ENCODE results near the gene IARS2.
"Not testable (repeated sequence)": the region's sequence is repeated elsewhere in the genome, so short reads cannot be mapped to it uniquely, and the experiment has no call there.

Gene IARS2

DNA sequence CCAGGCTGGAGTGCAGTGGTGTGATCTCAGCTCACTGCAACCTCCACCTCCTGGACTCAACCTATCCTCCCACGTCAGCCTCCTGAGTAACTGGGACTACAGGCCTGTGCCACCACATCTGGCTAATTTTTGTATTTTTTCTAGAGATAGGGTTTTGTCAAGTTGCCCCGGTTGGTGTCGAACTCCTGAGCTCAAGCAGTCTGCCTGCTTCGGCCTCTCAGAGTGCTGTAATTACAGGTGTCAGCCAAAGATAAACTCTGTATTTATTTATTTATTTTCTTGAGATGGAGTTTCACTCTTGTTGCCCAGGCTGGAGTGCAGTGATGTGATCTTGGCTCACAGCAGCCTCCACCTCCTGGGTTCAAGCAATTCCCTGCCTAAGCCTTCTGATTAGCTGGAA lies 18.7 kb downstream of the IARS2 start:
- in situ Hi-C loops (cut with HindIII; ENCODE audit: low sequenced_read_pairs), result not testable (repeated sequence)

DNA sequence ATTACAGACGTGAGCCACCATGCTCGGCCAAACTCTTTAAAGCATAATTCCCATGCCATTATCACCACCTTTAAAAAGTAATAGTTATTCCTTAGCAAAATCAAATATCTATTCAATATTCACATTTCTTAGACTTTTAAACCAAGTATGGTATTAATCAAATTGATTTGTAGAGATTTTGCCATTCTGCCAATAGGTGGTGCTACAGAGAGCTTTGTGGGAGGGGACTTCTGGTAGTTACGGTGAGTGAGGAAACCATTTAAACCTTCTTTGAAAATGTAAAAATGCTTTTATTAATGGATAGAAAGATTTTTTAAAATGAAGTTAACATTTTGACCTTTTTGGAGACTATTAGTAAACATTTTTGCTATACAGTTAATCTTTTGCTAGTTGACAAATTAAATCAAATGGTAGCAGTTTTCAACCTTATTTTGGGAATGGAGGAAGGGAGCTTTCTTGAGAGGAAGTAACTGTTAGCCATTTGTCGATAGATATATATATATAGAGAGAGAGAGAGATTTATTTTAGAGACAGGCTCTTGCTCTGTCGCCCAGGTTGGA lies 19.3 kb downstream of the IARS2 start:
- in situ Hi-C loops (cut with HindIII; ENCODE audit: low sequenced_read_pairs), result no loop called here

DNA sequence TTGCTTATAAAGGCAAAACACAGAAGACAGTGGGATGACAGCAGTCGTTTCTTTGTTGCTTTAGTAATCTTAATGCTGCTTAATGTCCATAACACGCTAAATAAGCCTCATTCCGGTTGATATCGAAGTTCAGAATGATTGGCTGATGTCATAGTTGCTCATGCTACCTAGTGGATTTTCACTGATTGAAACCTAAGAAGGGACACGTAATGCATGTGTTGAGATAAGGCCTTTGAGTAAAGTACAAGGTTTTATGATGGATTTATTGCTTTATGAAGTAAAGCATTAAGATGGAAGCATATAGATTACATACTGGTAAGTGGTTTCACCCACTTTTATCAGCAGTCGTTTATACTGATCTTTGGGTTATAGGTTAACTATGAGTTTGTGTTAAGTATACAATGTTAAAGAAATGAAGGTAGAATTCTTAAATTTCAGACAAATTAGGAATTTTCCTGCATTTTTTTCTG lies 25.1 kb downstream of the IARS2 start:
- in situ Hi-C loops (cut with HindIII; ENCODE audit: low sequenced_read_pairs), result no loop called here

DNA sequence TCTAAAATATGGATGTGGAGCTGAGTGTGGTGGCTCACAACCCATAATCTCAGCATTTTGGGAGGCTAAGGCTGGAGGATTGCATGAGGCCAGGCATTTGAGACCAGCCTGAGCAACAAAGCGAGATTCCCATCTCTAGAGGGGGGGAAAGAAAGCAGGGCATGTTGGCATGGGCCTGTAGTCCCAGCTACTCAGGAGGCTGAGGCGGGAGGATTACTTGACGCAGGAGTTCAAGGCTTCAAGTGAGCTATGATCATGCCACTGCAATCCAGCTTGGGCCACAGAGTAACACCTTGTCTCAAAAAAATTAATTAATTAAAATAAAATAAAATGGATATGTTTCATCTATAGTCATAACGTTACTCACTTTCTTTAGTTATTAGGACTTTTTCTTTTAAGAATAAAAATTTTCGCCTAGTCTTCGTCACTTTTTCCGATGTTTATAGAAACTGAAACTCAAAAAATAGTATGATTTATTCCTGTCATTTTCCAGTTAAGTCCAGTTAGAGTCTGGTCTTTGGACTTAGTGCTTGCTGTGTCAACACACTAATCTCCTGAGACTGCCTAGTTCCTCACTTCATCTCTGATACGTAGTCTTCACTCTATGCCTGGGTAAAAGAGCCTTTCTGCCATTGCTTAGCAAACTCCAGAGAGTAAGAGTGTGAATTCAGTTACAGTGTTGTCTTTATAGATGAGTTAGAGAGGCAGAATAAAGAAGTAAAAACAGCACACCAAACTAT lies 28.0 kb downstream of the IARS2 start:
- in situ Hi-C loops (cut with HindIII; ENCODE audit: low sequenced_read_pairs), result no loop called here

DNA sequence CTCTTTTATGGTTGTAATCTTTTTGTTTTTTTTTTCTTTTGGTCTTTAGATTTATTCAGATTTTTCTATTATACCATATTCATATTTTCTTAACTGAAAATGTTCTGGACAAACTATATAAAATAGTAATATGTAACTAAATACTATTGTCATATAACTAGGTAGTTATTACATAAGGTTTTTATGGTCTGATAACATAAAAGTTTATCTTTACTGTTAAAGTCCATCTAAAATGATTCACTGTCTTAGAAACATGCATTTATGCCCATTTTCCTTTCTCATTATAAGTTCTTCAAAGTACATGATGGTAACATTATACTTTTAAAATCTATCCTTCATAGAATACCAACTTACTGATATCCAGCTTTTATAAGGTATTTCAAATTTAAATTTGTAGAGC lies 29.1 kb downstream of the IARS2 start:
- in situ Hi-C loops (cut with HindIII; ENCODE audit: low sequenced_read_pairs), result no loop called here

DNA sequence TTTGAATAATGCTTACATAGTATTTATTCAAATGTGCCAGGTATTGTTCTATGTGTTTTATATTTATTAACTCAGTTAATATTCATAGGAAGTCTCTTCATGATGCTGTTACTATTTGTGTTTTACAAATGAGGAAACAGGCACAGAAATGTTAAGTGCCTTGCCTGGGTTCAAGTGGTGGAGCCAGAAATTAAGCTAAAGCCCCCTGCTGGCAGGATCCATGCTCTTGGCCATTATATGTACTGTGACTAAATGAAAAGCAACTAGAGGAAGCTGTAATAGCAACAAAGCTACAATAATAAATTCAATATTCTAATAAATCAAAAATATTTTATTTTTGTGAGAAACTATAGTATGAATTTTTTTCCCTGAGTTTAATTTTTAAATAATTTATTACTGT lies 30.0 kb downstream of the IARS2 start:
- in situ Hi-C loops (cut with HindIII; ENCODE audit: low sequenced_read_pairs), result no loop called here

DNA sequence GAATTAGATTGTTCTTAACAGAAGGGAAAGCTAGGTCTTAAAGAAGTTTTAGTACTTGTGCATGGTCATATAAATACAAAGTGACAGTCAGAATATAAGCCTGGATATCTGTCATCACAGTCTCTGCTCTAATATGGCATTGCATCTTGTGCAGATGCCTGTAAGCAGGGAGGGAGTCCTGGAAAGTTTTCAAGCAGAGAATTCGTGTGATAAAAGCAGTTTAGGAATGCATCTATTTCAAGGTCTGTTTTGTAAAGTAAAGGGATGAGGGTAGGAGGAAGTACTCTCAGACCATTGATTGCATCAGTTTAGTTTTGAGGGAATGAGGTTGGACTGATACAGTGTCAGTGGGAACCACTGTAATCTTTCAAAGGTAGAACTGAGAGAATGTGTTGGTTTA lies 30.6 kb downstream of the IARS2 start:
- in situ Hi-C loops (cut with HindIII; ENCODE audit: low sequenced_read_pairs), result no loop called here

DNA sequence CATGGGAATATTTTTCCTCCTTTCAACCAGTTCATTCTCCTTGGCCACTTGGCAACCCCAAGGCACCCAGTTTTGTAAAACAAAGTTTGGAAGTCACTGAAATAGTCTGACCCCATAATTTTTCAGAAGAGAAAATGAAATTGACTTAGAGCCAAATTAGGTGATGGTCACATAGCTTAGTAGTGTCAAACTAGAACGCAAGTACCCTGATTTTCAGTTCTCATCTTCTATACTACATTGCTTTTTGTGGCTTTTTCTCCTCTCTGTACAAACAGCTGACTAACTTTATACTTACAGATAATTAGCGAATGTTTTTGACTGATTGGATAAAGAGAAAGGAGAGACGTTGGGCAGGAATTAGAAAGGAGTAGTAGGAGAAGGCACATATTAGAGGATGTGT lies 33.1 kb downstream of the IARS2 start:
- in situ Hi-C loops (cut with HindIII; ENCODE audit: low sequenced_read_pairs), result no loop called here

DNA sequence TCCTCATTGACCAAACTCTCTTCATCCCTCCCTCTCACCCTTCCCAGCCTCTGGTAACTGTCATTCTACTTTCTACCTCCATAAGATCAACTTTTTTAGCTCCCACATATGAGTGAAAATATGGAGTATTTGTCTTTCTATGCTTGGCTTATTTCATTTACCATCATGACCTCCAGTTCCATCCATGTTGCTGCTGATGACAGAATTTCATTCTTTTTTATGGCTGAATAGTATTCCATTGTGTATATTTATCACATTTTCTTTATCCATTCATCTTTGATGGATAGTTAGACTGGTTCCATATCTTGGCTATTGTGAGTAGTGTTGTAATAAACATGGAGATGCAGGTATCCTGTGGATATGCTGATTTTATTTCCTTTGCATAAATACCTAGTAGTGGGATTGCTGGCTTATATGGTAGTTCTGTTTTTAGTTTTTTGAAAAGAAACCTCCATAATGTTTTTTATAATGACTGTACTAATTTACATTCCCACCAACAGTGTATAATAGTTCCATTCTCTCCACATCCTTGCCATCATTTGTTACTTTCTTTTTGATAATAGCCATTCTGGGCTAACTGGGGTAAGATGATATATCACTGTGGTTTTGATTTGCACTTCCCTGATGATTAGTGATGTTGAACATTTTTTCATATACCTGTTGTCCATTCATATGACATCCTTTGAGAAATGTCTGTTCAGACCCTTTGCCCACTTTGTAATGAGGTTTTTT lies 35.7 kb downstream of the IARS2 start:
- in situ Hi-C loops (cut with HindIII; ENCODE audit: low sequenced_read_pairs), result no loop called here

DNA sequence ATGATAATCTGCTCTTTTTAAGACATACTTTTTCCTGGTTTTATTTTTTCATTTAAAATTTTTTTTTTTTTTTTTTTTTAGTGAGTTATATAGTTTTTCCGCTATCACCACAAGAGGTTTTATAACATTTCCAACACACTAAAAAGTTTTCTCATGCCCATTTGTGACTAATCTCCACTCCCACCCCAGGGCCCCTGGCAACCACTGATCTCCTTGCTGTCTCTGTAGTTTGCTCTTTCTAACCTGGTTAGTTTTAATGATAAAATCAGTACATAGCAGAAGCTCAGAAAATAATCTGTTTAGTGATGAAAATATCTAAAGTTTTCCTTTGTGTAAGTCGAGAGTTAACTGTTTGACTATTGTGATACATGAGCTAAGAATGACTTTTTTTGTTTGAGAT lies 41.8 kb downstream of the IARS2 start:
- in situ Hi-C loops (cut with HindIII; ENCODE audit: low sequenced_read_pairs), result no loop called here

DNA sequence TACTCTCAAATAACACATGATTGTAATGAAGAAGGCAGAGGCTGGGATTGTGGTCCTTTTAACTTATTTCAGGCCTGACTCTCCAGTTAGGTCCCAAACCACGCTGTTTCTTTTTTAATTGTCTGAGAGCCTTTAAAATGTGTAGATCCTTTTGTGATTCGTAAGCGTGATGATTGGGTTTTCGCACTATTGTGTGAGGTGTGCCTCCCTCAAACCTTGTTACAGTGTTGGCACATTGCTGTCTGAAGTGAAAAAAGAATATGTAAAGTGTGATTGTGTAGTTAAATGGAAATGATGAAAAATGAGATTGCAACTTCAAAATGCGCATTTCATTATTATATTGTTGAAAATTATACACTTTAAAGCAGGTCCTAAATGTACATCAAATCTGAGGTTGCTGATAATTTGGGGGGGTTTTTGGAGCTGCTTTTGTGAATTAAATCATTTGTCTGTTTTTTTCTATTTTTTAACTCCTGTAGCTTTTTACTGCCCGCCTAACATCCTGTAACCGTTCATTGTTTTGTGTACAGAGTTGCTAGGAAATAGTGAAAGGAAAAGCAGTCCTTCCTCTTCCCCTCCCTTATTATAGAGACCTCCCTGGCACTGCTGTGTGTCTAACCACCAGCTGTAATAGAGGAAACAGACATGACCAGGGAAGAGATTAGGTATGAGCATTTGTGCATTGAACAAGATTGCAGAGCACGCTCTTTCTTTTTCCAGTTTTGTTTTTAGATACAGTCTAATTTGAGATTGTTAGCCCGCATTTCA lies 43.3 kb downstream of the IARS2 start:
- in situ Hi-C loops (cut with HindIII; ENCODE audit: low sequenced_read_pairs), result no loop called here

DNA sequence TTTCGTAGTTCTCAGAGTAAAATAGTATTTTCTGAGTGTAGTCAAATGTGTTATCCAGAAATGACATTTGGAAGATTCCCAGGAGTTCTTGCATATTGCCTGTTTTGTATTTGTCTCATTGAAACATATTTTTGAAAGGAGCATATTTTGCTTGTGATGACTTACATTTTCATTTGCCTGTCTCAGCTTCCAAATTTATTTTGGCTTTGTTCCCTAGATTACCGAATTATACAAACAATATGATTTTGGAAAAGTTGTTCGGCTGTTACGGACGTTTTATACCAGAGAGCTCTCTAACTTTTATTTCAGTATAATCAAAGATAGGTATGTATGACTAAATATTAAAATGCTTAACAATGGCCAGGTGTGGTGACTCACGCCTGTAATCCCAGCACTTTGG lies 46.0 kb downstream of the IARS2 start:
- in situ Hi-C loops (cut with HindIII; ENCODE audit: low sequenced_read_pairs), result no loop called here

DNA sequence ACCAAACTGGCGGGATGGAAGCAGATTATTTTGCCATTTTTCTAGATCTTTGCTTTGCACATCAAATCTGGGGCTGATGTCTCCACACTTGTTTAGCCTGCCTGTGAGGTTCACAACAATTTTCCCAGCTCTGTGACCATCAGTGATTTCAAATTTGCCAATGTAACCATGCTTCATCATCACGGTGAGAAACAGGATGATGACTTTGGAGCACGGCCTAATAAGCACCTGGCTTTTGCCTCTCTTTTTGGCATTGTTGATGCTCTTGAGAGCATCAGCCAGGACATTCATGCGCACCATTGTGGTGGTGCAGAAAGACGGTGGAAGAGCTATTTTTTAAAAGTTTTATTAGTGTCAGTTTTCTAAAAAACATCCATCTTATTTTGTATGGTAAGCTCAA lies 50.1 kb downstream of the IARS2 start:
- in situ Hi-C loops (cut with HindIII; ENCODE audit: low sequenced_read_pairs), result no loop called here

DNA sequence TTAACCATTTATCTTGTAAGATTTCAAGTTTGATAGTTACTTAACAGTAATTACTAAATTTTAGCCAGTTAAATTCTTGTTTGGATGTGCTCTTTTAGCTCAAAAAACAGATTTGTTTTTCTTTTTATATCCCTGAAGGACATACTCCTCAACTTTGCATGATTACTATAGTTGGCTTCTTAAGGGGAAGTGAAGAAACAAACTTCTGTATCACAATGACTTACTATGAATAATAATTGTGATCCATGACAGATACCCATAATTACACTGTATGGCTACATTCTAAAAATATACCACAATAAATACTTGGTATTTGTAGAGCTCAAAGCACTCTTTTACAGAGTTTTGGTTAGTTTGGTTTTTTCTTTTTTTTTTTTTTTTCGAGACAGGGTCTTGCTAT lies 55.8 kb downstream of the IARS2 start:
- in situ Hi-C loops (cut with HindIII; ENCODE audit: low sequenced_read_pairs), result no loop called here

DNA sequence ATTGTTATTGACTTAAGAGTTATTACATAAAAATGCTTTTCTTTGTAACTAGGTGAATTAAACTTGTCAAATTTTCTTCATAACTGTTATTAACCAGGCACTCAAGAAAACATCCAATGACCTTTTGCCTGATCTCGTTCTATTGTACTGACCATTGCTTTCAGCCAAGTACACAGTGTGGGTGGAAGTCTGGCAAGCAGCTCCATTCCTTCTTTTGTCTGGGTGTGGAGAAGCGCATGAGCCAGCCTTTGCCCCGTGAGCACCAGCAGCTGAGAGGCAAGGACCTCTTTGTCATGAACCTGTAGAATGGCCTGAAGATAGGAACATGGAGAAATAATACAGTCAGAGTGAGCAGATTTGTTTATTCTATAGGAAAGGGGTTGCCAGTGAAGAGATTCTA lies 57.5 kb downstream of the IARS2 start:
- in situ Hi-C loops (cut with HindIII; ENCODE audit: low sequenced_read_pairs), result no loop called here

DNA sequence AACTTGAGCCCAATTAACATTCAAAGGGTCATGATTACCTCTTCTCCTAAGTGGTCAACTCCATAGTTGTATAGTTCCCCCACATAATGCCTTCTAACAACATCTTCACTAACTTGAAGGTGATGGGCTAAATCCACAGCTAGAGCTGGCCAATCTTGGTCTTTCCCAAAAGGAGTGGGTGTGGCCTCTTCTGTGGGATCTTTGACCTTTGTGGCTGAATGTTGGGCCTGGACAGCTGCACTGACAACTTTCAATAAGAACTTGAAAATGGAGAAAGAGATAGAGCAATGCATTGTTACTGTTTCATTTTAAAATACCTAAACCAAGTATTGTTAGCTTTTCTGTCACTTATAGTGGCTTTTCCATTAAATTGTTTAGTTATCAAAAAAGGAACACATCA lies 59.2 kb downstream of the IARS2 start:
- in situ Hi-C loops (cut with HindIII; ENCODE audit: low sequenced_read_pairs), result no loop called here

DNA sequence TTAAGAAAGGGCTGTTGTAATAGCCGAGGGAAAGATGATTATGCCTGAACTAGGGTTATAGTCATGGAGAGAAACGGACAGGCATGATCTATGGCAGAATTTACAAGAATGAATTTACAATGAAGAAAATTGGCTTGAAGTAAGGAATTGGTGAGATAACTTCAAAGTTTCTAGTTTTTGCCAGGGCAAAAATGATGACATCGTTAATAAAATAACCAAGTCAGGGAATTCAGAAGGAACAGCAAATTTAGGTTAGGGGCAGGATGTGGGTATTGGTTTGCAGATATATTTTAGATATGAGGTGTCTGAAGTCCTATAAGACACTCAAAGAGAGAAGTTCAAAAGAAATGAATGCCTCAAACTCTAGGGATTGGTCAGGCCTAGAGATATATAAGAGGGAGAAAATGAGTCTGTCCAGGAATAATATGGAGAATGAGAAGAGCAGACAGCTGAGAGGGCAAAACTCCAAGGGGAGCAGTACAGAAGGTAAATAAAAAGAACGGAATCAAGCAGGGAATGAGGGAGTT lies 62.8 kb downstream of the IARS2 start:
- in situ Hi-C loops (cut with HindIII; ENCODE audit: low sequenced_read_pairs), result no loop called here

DNA sequence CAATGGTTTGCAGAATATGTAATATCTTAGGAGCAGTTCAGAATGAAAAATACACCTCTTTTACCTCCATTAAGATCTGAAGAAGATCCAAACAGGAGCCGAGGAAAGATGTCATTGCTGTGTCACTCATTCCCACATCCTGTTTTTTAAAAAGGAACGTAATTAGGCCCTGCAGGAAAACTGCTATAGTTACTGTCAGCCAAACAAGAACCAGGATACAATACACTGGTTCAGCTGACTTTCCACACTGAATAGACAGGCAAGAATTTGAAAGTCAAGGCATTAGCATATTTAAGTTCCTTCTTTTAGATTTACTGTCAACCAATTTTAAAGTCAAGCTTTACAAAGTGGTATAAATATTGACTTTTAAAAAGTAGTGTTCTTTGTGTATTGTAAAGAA lies 63.8 kb downstream of the IARS2 start:
- in situ Hi-C loops (cut with HindIII; ENCODE audit: low sequenced_read_pairs), result no loop called here

DNA sequence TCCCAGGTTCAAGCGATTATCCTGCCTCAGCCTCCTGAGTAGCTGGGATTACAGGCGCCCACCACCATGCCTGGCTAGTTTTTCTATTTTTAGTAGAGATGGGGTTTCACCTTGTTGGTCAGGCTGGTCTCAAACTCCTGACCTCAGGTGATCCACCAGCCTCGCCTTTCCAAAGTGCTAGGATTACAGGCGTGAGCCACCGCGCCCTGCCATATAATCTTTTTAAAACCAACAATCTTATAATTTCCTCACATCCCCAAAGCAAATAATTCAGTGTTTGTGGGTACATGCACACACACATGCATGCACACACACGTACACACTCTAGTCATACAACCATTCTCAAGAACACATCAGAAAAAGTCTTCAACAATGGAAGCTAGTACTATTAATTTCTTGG lies 64.6 kb downstream of the IARS2 start:
- in situ Hi-C loops (cut with HindIII; ENCODE audit: low sequenced_read_pairs), result not testable (repeated sequence)

DNA sequence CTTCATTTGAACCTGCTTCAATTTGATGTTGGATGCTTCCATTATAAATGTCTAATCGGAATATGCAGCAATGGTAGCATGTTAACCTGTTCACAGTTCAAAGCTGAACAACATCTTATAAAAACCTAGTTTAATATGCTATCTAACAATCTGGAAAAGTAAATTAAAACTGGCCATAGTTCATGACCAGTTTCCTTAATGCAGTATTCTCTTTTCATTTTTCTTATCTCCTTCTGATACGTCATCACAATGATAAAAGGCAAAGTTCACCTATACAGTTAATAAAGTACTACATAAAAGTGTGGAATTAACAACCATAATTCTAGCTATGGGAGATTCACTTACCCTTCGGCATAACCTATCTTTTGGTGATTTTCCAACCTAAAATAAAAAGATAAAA lies 65.1 kb downstream of the IARS2 start:
- in situ Hi-C loops (cut with HindIII; ENCODE audit: low sequenced_read_pairs), result no loop called here

DNA sequence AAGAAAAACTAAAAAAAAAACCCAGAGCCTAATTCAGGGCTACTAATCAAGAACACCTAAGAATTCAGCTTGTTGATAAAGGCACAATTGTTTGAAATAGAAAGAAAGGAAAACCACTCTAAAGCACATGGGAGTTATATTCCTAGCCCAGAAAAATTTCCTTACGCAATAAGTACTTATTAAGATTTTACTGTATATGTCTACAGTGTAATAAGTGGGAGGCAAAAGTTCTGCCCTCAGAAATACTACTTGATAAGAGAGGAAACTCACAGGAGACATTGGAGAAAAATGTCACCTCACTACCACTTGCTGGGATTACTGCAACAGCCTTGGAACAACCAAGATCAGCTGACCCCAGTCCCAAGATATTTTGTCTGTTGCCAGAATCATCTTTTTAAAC lies 66.1 kb downstream of the IARS2 start:
- in situ Hi-C loops (cut with HindIII; ENCODE audit: low sequenced_read_pairs), result no loop called here
